DOHH2 (cell line): Measurements from ENCODE around the gene RPL36A.

ENCODE experiments used
- CTCF ChIP-seq: fragments of 200-600 bp; sonication (generic); IDR thresholded peaks from one replicate; pipeline ENCODE4 v1.5.1; 2014; ENCODE audit warnings: antibody characterized with exemption, mild to moderate bottlenecking, low read depth, low read length; ENCODE audit not compliant: poor library complexity, severe bottlenecking
- EZH2phosphoT487 ChIP-seq: fragments of 200-600 bp; sonication (generic); IDR thresholded peaks from 2 replicates; pipeline ENCODE4 v1.6.1; 2017; ENCODE audit warnings: borderline replicate concordance, mild to moderate bottlenecking, antibody characterized with exemption, low read length, moderate library complexity, mixed read lengths

- TF ChIP-seq CTCF (no peak), EZH2phosphoT487 (no peak)
Measured at GRCh38 chrX:101408532-101408841, 17.7 kb downstream of the RPL36A start.
